Endothelial cell of umbilical vein (primary cell): ENCODE measurements around the gene ABCG4. TPM values are rescaled to one million over a fixed set of nuclear protein-coding genes. Genes with fewer than 3 reads are reported as not detected.

Experiments
- BruUV-seq: library from RNA; stranded (reverse); fragments of 400-500 nt; replicated peaks from 2 replicates; lab custom pipeline; 2021; lab: Mats Ljungman, UMichigan
- CTCF ChIA-PET: fragments of 300-600, 350-600 bp; sonication (Branson Sonifier 250); formaldehyde crosslinking; loops from one replicate; lab custom pipeline; 2021; ENCODE audit warnings: antibody characterized with exemption, inconsistent platforms; lab: Charles Lee
- POLR2A ChIA-PET: fragments of 300-600, 350-600 bp; sonication (Branson Sonifier 250); formaldehyde crosslinking; loops from one replicate; lab custom pipeline; 2021; ENCODE audit warnings: antibody characterized with exemption, inconsistent platforms; lab: Charles Lee
- DNase-seq: peaks from one replicate; pipeline ENCODE4 v3.0.0-alpha.2; 2011; ENCODE audit warnings: low read depth, low spot score
- FAIRE-seq: peaks from 2 replicates; lab custom pipeline; 2011; peaks lifted over from hg19 to GRCh38; lab: Jason Lieb, UNC
- H2AFZ ChIP-seq: 2 replicates; pipeline ENCODE4 v1.6.0; 2012; ENCODE audit warnings: low read depth, low read length, control low read depth, inconsistent platforms
- H3K27ac ChIP-seq: 2 replicates; pipeline ENCODE4 v1.5.1; 2011; ENCODE audit warnings: low read depth, mild to moderate bottlenecking, control low read depth, low read length, moderate library complexity; ENCODE audit not compliant: insufficient read depth
- H3K27me3 ChIP-seq, 2 experiments: 2 replicates each; pipeline versions ENCODE4 v1.6.0 to v1.6.1; 2011; ENCODE audit warnings: low read length in 2 of 2, mixed read lengths in 1 of 2; ENCODE audit not compliant: control insufficient read depth in 2 of 2, insufficient read depth in 2 of 2
- H3K36me3 ChIP-seq, 2 experiments: 2 replicates in 1 of 2; 3 replicates in 1 of 2; pipeline ENCODE4 v1.5.1; 2011; ENCODE audit warnings: low read length in 2 of 2, mild to moderate bottlenecking in 1 of 2, moderate library complexity in 1 of 2; ENCODE audit not compliant: control insufficient read depth in 2 of 2, insufficient read depth in 2 of 2; ENCODE audit errors: extremely low read depth in 1 of 2
- H3K4me1 ChIP-seq: 3 replicates; pipeline ENCODE4 v1.5.1; 2011; ENCODE audit warnings: mild to moderate bottlenecking, low read length; ENCODE audit not compliant: control insufficient read depth, insufficient read depth; ENCODE audit errors: extremely low read depth
- H3K4me2 ChIP-seq: 2 replicates; pipeline ENCODE4 v1.6.1; 2011; ENCODE audit warnings: low read length, control low read depth, mixed read lengths; ENCODE audit not compliant: insufficient read depth
- H3K4me3 ChIP-seq, 3 experiments: fragments of 200-600 bp in 1 of 3; sonication (generic), shearing (Covaris generic) in 1 of 3; replicated peaks in 1 of 3; 2 replicates each; pipeline ENCODE4 v1.5.1; 2011 to 2016; ENCODE audit warnings: control low read depth in 3 of 3, low read length in 3 of 3, mild to moderate bottlenecking in 2 of 3, inconsistent platforms in 1 of 3, low read depth in 1 of 3, moderate library complexity in 1 of 3; ENCODE audit not compliant: insufficient read depth in 1 of 3
- H3K79me2 ChIP-seq: 2 replicates; pipeline ENCODE4 v1.6.0; 2012; ENCODE audit warnings: low read length, inconsistent platforms; ENCODE audit not compliant: control insufficient read depth, insufficient read depth
- H3K9ac ChIP-seq: replicated peaks from 2 replicates; pipeline ENCODE3; 2011; ENCODE audit warnings: low read length, control low read depth; ENCODE audit not compliant: insufficient read depth; ENCODE audit errors: extremely low read depth
- H3K9me1 ChIP-seq: replicated peaks from 3 replicates; pipeline ENCODE4 v1.6.0; 2011; ENCODE audit warnings: mild to moderate bottlenecking, low read length; ENCODE audit not compliant: control insufficient read depth, insufficient read depth; ENCODE audit errors: extremely low read depth
- H3K9me3 ChIP-seq: replicated peaks from 2 replicates; pipeline ENCODE4 v1.5.1; 2012; ENCODE audit warnings: low read length, inconsistent platforms; ENCODE audit not compliant: control insufficient read depth, insufficient read depth
- H4K20me1 ChIP-seq: replicated peaks from 2 replicates; pipeline ENCODE3; 2011; ENCODE audit warnings: mild to moderate bottlenecking, low read length; ENCODE audit not compliant: control insufficient read depth, insufficient read depth; ENCODE audit errors: extremely low read depth
- EZH2 ChIP-seq: IDR thresholded peaks from 2 replicates; pipeline ENCODE4 v1.6.1; 2012; ENCODE audit warnings: borderline replicate concordance, low read depth, mild to moderate bottlenecking, moderate library complexity, low read length, inconsistent platforms; ENCODE audit not compliant: severe bottlenecking
- FOS ChIP-seq: IDR thresholded peaks from 2 replicates; pipeline ENCODE4 v1.6.1; 2011; ENCODE audit warnings: mild to moderate bottlenecking, low read length, moderate library complexity, borderline replicate concordance; ENCODE audit not compliant: insufficient read depth
- GATA2 ChIP-seq: IDR thresholded peaks from 2 replicates; pipeline ENCODE4 v1.7.0; 2011; ENCODE audit warnings: low read depth, mild to moderate bottlenecking, moderate library complexity, mixed read lengths, low read length; ENCODE audit not compliant: insufficient read length, insufficient read depth
- JUN ChIP-seq: IDR thresholded peaks from 2 replicates; pipeline ENCODE4 v1.6.1; 2011; ENCODE audit warnings: borderline replicate concordance, low read depth; ENCODE audit not compliant: insufficient read length, insufficient read depth
- MYC ChIP-seq: IDR thresholded peaks from one replicate; pipeline ENCODE4 v1.6.1; 2011; ENCODE audit warnings: mild to moderate bottlenecking, low read depth, low read length
- POLR2A ChIP-seq: IDR thresholded peaks from 2 replicates; pipeline ENCODE4 v1.6.1; 2012; ENCODE audit warnings: low read depth, mild to moderate bottlenecking, control low read depth, low read length
- POLR2AphosphoS5 ChIP-seq: IDR thresholded peaks from 2 replicates; pipeline ENCODE4 v1.6.1; 2012; ENCODE audit warnings: low read depth, mild to moderate bottlenecking, control low read depth, low read length, moderate library complexity; ENCODE audit not compliant: insufficient read depth
- dilution Hi-C: fragments of 300-500 bp; cut with MboI; formaldehyde crosslinking; loops from one replicate; pipeline ENCODE4 v1.15.0; 2019; ENCODE audit warnings: low sequenced_read_pairs; ENCODE audit not compliant: extremely low pct_ligation_motif_present
- intact Hi-C: fragments of 100-400 bp; cut with micrococcal nuclease; formaldehyde crosslinking; loops from one replicate; pipeline ENCODE4 v1.10.0; 2022
- polyA plus RNA-seq, 4 experiments: library from polyadenylated mRNA; depleted of rRNA in 3 of 4; stranded (reverse) in 3 of 4; unstranded in 1 of 4; fragments of >200 nt; gene quantifications; 2 replicates each; pipeline versions ENCODE4 v1.2.1 to v1.2.3, GENCODE V29; 2011 to 2012; ENCODE audit warnings: missing spikeins in 1 of 4
- total RNA-seq: library from RNA; stranded (reverse); gene quantifications from 2 replicates; pipeline ENCODE4 v1.2.3, GENCODE V29; 2021
- TF ChIP-seq, protein P1 (sequence below): IDR thresholded peaks from 2 replicates; pipeline ENCODE4 v1.6.1; 2011; ENCODE audit not compliant: insufficient read depth, insufficient read length
- TF ChIP-seq, protein P2 (sequence below), 2 donors: IDR thresholded peaks; 1 replicate in 1 of 2; 2 replicates in 1 of 2; pipeline ENCODE4 v1.5.1; 2011; ENCODE audit warnings: low read length in 2 of 2, mild to moderate bottlenecking in 2 of 2, moderate library complexity in 2 of 2, control low read depth in 1 of 2, inconsistent platforms in 1 of 2, low read depth in 1 of 2; ENCODE audit not compliant: insufficient read depth in 1 of 2; ENCODE audit errors: extremely low read depth in 1 of 2

ABCG4 gene
- total and polyA plus RNA-seq, 2 donors (not counting 3 experiments of a cell fraction or from before 2014, with no cell fraction given) = 1.0 to 1.7 TPM

DNA sequence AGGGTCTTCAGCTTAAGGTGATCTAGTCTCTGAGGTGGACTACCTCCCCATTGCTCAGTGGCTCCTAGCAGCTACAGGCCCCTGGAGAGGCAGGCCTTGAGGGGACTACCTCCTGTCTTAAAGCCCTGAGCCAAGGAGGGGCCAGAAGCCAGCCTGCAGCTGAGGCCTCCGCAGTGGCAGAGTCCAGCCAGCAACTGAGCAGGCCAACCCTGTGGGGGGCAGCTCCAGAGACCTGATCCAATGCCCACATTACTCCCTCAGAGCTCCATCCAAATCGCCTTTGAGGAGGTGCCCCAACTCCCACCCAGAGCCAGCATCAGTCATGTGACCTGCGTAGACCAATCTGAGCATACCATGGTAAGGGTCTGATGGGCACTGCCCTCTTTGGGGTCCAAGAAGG is 39.0 kb upstream of the ABCG4 start:
- Histone ChIP-seq H3K9ac (no peak overlapping the region), H3K9me1 (no peaks in the 10 kb centered on the region), H2AFZ (no peak overlapping the region), H3K9me3 (no peaks in the 10 kb centered on the region), H3K27me3 (no peaks in the 10 kb centered on the region), H3K4me1 (peaks cover 13% of the 10 kb centered on the region), H3K79me2 (no peaks in the 10 kb centered on the region), H3K4me3 (no peak overlapping the region), H4K20me1 (no peaks in the 10 kb centered on the region), H3K36me3 (peaks cover 7 to 25% of the 10 kb centered on the region in 2 experiments), H3K4me2 (no peak overlapping the region), H3K27ac (no peak overlapping the region)
- BruUV-seq = no TSS peak
- POLR2A ChIA-PET = interaction anchor here (1.9 kb wide), 1 partner anchor 15 kb away, joined by 4 read pairs; a partner anchor contains a TSS
- dilution Hi-C loops (no loop called here), intact Hi-C loops (no loop called here)
- no peak for TF ChIP-seq JUN
- TF ChIP-seq, protein P1, sequence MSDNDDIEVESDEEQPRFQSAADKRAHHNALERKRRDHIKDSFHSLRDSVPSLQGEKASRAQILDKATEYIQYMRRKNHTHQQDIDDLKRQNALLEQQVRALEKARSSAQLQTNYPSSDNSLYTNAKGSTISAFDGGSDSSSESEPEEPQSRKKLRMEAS = no peak
- no peak for TF ChIP-seq GATA2
- TF ChIP-seq POLR2AphosphoS5 = no peak
- no peak for TF ChIP-seq MYC
- TF ChIP-seq FOS = no peak
- no peak for TF ChIP-seq EZH2
- TF ChIP-seq, protein P2, sequence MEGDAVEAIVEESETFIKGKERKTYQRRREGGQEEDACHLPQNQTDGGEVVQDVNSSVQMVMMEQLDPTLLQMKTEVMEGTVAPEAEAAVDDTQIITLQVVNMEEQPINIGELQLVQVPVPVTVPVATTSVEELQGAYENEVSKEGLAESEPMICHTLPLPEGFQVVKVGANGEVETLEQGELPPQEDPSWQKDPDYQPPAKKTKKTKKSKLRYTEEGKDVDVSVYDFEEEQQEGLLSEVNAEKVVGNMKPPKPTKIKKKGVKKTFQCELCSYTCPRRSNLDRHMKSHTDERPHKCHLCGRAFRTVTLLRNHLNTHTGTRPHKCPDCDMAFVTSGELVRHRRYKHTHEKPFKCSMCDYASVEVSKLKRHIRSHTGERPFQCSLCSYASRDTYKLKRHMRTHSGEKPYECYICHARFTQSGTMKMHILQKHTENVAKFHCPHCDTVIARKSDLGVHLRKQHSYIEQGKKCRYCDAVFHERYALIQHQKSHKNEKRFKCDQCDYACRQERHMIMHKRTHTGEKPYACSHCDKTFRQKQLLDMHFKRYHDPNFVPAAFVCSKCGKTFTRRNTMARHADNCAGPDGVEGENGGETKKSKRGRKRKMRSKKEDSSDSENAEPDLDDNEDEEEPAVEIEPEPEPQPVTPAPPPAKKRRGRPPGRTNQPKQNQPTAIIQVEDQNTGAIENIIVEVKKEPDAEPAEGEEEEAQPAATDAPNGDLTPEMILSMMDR (IDR thresholded peaks at IDR 0.05; ENCODE audit: extremely low read depth in 1 of 2, insufficient read depth in 1 of 2, low read depth in 1 of 2, low read length in 2 of 2) = no peak
- no peak for TF ChIP-seq POLR2A
- DNase-seq = no peak
- no peak for FAIRE-seq
- CTCF ChIA-PET = interaction anchor here (0.9 to 2.0 kb wide), 3 partner anchors 11 to 24 kb away, joined by 3 to 7 read pairs (median 4); partner anchors contain the start of gene HINFP
